ENCODE results near the gene PRDX4.
"Not testable (repeated sequence)": the region's sequence is repeated elsewhere in the genome, so short reads cannot be mapped to it uniquely, and the experiment has no call there.

PRDX4 gene

GRCh38 chrX:23656684-23657083 is 10.6 kb upstream of the PRDX4 start:
- TF ChIP-seq CTCF (IDR thresholded peaks at IDR 0.05): no peak
- Mint-ChIP-seq H3K27ac (no peak overlapping the region), H3K36me3 (ENCODE audit: low read depth) (no peaks in the 10 kb centered on the region), H3K4me3 (no peak overlapping the region), H3K27me3 (ENCODE audit: low read depth, poor library complexity) (peaks cover 6% of the 10 kb centered on the region), H3K9me3 (peaks cover 4% of the 10 kb centered on the region), H3K4me1 (peaks cover 26% of the 10 kb centered on the region)
- DNase-seq: no peak

DNA sequence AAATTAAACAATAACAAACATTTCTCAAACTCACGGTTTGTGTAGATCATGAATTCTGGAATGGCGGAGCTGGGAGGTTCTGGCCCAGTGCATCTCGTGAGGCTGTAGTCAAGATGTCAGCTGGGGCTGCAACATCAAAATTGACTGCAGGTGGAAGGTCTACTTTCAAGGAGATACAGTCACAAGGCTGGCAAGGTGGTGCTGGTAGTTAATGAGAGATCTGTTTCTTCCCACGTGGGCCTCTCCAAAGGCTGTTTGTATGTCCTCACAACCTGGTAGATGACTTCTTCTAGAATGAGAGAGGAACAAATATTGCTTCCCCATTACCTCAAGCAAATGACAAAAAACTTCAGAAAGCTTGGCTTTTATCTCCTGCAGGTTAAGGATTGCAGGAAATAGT is 8.0 kb upstream of the PRDX4 start:
- no peak for TF ChIP-seq CTCF (IDR thresholded peaks at IDR 0.05)
- Mint-ChIP-seq H3K9me3 (no peaks in the 10 kb centered on the region), H3K27me3 (ENCODE audit: low read depth, poor library complexity) (peaks cover 6% of the 10 kb centered on the region), H3K4me3 (no peak overlapping the region), H3K4me1 (peaks cover 26% of the 10 kb centered on the region), H3K36me3 (ENCODE audit: low read depth) (no peaks in the 10 kb centered on the region), H3K27ac (no peak overlapping the region)
- DNase-seq: no peak

GRCh38 chrX:23660083-23660765 is 7.1 kb upstream of the PRDX4 start:
- peak overlapping the region; percentile 64 for H3K27ac Mint-ChIP-seq
- not testable (repeated sequence) for H3K9me3 Mint-ChIP-seq; H3K27me3 Mint-ChIP-seq (ENCODE audit: low read depth, poor library complexity); H3K4me3 Mint-ChIP-seq; H3K36me3 Mint-ChIP-seq (ENCODE audit: low read depth); DNase-seq
- peaks cover 26% of the 10 kb centered on the region for H3K4me1 Mint-ChIP-seq

GRCh38 chrX:23660766-23661132 is 6.5 kb upstream of the PRDX4 start:
- Mint-ChIP-seq H3K4me3 (no peak overlapping the region), H3K4me1 (peaks cover 27% of the 10 kb centered on the region), H3K27ac (no peak overlapping the region), H3K9me3 (no peaks in the 10 kb centered on the region), H3K27me3 (ENCODE audit: low read depth, poor library complexity) (peaks cover 6% of the 10 kb centered on the region), H3K36me3 (ENCODE audit: low read depth) (no peaks in the 10 kb centered on the region)
- TF ChIP-seq CTCF (IDR thresholded peaks at IDR 0.05): no peak
- no peak for DNase-seq

DNA sequence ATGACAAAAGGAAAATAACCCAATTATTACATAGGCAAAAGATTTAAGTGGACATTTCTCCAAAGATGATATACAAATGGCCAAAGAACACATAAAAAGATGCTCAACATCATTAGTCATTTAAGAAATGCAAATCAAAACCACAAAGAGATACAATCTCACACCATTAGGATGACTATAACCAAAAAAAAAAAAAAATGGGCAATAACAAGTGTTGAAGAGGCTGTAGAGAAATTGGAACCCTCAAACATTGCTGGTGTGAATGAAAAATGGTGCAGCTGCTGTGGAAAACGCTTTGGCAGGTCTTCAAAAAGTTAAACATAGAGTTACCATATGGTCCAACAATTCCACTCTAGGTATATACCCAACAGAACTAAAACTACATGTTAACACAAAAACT is 5.6 kb upstream of the PRDX4 start:
- H3K9me3 Mint-ChIP-seq: no peaks in the 10 kb centered on the region
- TF ChIP-seq CTCF (IDR thresholded peaks at IDR 0.05): no peak
- peaks cover 6% of the 10 kb centered on the region for H3K27me3 Mint-ChIP-seq (ENCODE audit: low read depth, poor library complexity)
- no peak for DNase-seq
- peaks cover 36% of the 10 kb centered on the region for H3K4me1 Mint-ChIP-seq
- H3K27ac Mint-ChIP-seq: no peak overlapping the region
- H3K36me3 Mint-ChIP-seq (ENCODE audit: low read depth): no peaks in the 10 kb centered on the region
- H3K4me3 Mint-ChIP-seq: no peak overlapping the region

- DNase-seq: no peak
- Mint-ChIP-seq H3K36me3 (ENCODE audit: low read depth) (no peaks in the 10 kb centered on the region), H3K9me3 (no peaks in the 10 kb centered on the region), H3K4me1 (peaks cover 40% of the 10 kb centered on the region), H3K27ac (no peak overlapping the region), H3K4me3 (no peak overlapping the region), H3K27me3 (ENCODE audit: low read depth, poor library complexity) (peaks cover 3% of the 10 kb centered on the region)
- TF ChIP-seq CTCF (IDR thresholded peaks at IDR 0.05): no peak
These were observed 5.1 kb upstream of the PRDX4 start for GRCh38 chrX:23662187-23662586.

Data from nephron progenitor cell (in vitro differentiated cells).